H1 (cell line): Measurements from ENCODE around the gene SELENOS. TPM values are rescaled to one million over a fixed set of nuclear protein-coding genes. Genes with fewer than 3 reads are reported as not detected.

ENCODE experiments used
- GABPA ChIP-seq: IDR thresholded peaks from 2 replicates; pipeline ENCODE4 v1.6.1; 2011; ENCODE audit warnings: mild to moderate bottlenecking, low read length, moderate library complexity, borderline replicate concordance; ENCODE audit not compliant: insufficient read depth
- HDAC6 ChIP-seq: IDR thresholded peaks from one replicate; pipeline ENCODE4 v1.7.1; 2012; ENCODE audit warnings: low read depth, mild to moderate bottlenecking, inconsistent platforms, low read length, moderate library complexity
- PHF8 ChIP-seq: fragments of 200-600 bp; sonication (generic); conservative IDR thresholded peaks from 2 replicates; pipeline ENCODE4 v1.7.1; 2012; ENCODE audit warnings: low read depth, mild to moderate bottlenecking, inconsistent platforms, low read length, moderate library complexity
- SAP30 ChIP-seq: fragments of 300-600 bp; sonication (generic); IDR thresholded peaks from 2 replicates; pipeline ENCODE4 v1.7.1; 2012; ENCODE audit warnings: low read length, moderate library complexity, mild to moderate bottlenecking, inconsistent platforms; ENCODE audit not compliant: insufficient read depth, insufficient replicate concordance
- SUZ12 ChIP-seq: fragments of 200-600 bp; sonication (generic); IDR thresholded peaks from 2 replicates; pipeline ENCODE4 v1.6.1; 2012; ENCODE audit warnings: mild to moderate bottlenecking, inconsistent platforms, low read length, moderate library complexity, mixed read lengths
- polyA plus RNA-seq, 7 experiments: library from polyadenylated mRNA; depleted of rRNA in 3 of 7; stranded (reverse) in 5 of 7; unstranded in 2 of 7; fragments of >200 nt in 5 of 7; fragments of 200-250 nt in 2 of 7; gene quantifications; 1 replicate in 5 of 7; 2 replicates in 1 of 7; 4 replicates in 1 of 7; pipeline versions ENCODE4 v1.2.1 to v1.2.3, GENCODE V29; 2011 to 2013; ENCODE audit warnings: missing spikeins in 2 of 7, mixed read lengths in 2 of 7
- total RNA-seq: library from RNA; stranded (reverse); fragmentation: NEBNext Ultra II Directional; extraction: Animal tissue kit (Norgen Biotek cat#: 25700); gene quantifications from 2 replicates; pipeline ENCODE4 v1.2.1, GENCODE V29; 2021

Gene SELENOS
- total and polyA plus RNA-seq, 2 of the 8 experiments (the other 6 are each of a cell fraction or from before 2014, with no cell fraction given): 45.1 to 46.0 TPM

DNA sequence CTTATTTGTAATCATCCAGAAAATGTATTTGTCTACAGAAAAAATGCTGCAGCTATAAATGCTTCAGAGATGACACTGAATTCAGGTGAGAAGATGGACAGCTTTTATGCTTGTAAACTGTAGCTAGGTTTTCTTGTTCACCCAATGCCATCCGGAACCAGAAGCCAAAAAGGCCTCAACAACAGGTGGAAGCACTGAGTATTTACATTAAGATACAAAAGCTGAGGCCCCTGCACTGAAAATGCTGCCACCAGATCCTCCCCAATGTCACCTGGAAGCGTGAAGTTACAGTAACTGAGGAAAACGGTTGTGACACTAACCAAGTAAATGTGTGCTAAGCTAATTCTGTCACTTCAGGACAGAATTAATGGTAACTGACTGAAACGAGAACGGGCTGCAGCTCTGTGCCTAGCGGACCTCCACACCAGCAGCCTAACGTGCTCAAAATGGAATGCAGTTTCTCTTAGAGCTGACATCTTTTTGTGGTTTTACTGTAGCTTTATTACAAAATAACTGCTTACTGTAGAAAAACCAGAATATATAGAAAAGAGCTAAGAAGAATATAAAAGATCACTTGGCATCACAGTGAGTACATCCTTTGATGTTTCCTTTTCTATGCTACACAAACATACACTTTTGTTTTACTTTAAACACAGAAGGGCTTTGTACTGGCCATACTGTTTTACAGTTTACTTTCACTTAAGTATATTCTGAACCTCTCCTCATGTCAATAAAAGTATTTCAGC, 33.1 kb downstream of the SELENOS start (continued):
- no peak for TF ChIP-seq GABPA
- TF ChIP-seq PHF8: no peak
- no peak for TF ChIP-seq SUZ12
- no peak for TF ChIP-seq SAP30
- no peak for TF ChIP-seq HDAC6
